Aortic smooth muscle cell (primary cell): ENCODE measurements around the gene CNPY4. TPM values are rescaled to one million over a fixed set of nuclear protein-coding genes. Genes with fewer than 3 reads are reported as not detected.

Experiments used
- total RNA-seq: library from RNA; depleted of rRNA; stranded (reverse); fragments of >200 nt; gene quantifications from 2 replicates; pipeline ENCODE4 v1.2.3, GENCODE V29; 2014

Gene CNPY4, protein sequence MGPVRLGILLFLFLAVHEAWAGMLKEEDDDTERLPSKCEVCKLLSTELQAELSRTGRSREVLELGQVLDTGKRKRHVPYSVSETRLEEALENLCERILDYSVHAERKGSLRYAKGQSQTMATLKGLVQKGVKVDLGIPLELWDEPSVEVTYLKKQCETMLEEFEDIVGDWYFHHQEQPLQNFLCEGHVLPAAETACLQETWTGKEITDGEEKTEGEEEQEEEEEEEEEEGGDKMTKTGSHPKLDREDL
- 35.3 and 43.7 TPM in 2 replicates for total RNA-seq

DNA sequence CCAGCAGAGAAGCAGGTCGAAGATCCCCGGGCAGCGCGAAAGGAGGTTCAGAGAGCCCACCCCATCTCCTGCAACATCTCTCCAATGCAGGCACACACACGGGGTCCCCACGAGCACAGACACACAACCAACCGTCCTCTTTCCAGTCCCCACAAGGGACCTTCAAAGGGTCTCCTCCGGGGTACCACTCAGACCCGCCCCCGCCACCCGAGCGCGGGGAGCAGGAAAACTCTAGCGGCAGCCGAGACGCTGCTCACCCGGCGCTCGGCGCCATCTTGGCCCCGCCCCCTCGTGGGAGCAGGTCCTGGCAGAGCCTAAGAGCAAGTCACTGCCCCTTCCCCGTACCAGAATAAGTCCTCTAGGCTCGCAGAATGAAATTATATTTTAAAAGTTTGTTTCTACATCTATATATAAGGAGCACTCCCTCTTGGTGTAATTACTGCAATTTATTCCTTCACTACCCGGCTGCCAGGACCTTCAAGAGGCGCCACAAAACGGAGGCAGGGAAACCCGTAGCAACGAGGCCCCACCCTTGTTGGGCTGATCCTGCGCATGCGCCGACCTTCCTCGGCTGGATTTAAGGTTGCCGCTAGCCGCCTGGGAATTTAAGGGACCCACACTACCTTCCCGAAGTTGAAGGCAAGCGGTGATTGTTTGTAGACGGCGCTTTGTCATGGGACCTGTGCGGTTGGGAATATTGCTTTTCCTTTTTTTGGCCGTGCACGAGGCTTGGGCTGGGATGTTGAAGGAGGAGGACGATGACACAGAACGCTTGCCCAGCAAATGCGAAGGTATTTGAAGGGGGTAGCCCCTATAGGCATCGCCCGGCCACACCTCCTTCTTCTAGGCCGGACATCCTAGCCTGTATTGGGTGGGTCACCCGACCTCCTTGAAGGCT, at the start of gene CNPY4, which contains the start of gene TAF6:
Gene CNPY4, plus strand, starts transcription at position 563 of the 898 bp plus-strand sequence. Its CDS starts 111 bp downstream, at position 674.
Gene TAF6, minus strand, starts transcription at position 287 of the 898 bp plus-strand sequence. CDS start 5,149 bp downstream, outside the sequence.

DNA sequence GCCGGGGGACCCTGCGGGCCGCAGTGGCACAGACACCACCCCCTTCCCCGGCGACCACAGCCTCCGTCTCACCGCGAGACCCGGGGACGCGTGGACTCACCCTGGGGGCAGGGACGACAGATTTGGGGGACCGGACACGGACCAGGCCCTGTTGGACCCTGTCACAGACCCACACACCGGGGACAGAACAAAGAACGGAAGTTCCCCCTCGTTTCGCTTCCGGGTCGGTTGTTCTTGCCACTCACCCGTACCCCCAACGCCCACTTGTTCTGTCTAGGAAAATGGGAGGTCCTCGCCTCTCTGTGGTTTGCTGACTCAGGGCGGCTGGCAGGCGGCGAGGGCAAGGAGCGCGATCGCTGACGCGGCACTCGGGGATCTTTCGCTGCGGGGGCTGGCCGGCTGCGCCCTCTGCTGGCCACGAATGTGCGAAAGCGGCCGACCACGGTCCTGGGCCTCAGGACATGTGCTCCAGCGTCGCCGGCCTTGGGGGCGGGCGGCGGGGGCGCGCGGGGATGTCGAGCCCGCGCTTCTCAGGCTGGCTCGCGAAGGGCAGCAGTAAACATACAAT, 37.8 kb upstream of the CNPY4 start, which contains the start of gene ZNF3:
Gene ZNF3, minus strand, starts transcription at position 189 of the 568 bp plus-strand sequence. CDS start 4,366 bp downstream, outside the sequence.

DNA sequence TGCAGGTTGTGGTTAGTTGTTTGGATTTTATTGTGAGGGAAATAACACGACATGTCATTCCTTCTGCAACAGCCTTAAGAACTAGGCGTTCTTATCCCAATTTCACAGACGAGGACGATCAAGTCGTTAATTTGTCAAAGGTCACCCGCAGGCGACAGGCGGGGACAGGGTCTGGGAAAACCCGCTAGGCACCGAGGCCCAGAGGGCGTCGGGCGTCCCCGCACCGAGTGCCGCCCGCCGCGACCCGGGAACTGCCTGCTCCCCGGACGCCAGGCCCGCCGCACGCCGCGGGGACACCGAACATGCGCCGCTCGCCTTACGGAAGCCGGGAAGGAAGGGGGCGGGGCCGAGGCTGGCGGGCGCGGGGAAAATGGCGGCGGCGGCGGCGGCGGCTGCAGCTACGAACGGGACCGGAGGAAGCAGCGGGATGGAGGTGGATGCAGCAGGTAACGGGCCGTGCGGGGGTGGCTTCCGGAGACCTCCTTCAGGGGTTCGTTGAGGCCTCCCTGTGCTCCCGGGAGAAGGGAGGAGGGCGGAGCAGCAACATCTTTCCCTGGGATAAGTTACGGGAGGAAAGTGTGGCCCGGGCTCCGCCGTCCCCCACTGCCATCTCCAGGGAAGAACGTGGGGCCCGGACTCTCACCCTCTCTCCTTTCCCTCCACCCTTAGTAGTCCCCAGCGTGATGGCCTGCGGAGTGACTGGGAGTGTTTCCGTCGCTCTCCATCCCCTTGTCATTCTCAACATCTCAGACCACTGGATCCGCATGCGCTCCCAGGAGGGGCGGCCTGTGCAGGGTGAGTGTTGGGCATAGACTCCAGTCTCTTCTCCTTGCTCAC, 30.6 kb upstream of the CNPY4 start, which contains the start of gene COPS6:
Gene COPS6, plus strand, starts transcription at position 349 of the 837 bp plus-strand sequence. Its CDS starts 22 bp downstream, at position 371.

DNA sequence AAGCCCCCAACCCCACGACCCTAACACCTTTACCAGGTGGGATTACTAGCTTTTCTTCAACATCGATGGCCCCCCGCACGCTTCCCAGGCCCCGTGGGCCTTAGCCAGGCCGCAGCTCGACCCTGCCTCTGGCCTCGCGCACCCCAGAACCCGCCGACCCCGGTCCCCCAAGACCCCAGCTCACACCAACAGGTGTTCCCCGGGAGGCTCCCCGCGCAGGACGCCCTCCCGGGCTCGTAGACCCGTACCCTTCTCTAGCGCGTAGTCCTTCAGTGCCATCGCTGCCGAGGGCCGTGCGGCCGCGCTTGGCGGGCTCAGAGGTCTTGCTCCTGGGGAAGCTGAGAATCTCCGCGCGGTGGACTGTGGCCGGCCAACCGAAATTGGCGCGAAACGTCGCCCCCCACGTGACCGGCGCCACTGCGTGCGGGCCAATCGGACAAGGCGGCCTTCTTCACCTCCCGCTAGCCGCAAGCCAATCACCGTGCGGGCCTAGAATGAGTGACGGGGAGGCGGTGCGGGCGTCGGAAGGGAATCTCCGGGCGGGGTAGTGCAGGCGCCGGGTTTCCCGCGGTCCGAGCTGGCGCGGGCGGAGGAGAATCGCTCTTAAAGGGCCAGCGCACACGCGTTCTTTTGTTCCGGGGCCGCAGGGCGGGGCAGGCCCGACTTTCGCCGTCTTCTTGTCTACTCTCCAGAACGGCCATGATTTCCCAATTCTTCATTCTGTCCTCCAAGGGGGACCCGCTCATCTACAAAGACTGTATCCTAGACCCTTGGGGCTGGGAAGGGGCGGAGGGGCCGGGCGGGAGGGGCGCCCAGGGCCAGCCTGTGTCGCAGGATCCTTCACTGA, 18.2 kb upstream of the CNPY4 start, which contains the start of the genes AP4M1 and MCM7:
Gene AP4M1, plus strand, starts transcription at position 628 of the 847 bp plus-strand sequence. Its CDS starts 72 bp downstream, at position 700.
Gene MCM7, minus strand, starts transcription at position 382 of the 847 bp plus-strand sequence. Its CDS starts 103 bp downstream, at position 279.

DNA sequence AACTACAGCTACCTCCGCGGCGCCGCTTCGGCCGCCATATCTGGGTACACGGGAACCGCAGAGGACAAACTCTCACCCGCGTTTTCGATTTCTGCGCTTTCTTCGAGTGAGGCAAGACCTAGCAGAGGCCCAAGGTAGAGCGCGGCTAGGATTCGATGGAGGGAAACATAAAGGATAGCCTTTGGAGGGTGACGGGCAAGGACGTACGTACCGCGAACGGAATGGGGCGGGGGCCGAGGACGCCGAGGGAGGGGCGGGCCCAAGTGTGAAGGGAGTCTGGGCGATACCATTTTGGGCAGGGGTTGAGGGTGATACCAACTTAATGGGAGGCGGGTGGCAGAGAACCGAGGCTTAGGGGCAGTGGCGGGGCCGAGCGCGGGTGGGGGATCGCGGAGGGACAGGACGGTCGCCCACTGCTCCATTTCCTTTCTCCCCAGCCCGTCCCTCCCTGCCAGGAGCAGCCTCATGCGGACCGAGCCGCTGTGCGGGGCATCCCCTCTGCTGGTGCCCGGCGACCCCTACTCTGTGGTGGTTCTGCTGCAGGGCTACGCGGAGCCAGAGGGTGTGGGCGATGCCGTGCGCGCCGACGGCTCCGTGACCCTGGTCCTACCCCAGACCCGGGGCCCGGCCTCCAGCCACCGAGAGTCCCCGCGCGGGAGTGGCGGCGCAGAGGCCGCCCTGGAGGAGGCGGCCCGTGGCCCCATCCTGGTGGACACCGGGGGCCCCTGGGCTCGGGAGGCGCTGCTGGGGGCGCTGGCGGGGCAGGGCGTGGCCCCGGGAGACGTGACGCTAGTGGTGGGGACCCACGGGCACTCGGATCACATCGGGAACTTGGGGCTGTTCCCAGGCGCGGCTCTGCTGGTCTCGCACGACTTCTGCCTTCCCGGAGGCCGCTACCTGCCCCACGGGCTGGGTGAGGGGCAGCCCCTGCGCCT, 7.8 kb downstream of the CNPY4 start, which contains the start of gene MBLAC1:
Gene MBLAC1, plus strand, starts transcription at position 37 of the 935 bp plus-strand sequence. Its CDS starts 429 bp downstream, at position 466.

DNA sequence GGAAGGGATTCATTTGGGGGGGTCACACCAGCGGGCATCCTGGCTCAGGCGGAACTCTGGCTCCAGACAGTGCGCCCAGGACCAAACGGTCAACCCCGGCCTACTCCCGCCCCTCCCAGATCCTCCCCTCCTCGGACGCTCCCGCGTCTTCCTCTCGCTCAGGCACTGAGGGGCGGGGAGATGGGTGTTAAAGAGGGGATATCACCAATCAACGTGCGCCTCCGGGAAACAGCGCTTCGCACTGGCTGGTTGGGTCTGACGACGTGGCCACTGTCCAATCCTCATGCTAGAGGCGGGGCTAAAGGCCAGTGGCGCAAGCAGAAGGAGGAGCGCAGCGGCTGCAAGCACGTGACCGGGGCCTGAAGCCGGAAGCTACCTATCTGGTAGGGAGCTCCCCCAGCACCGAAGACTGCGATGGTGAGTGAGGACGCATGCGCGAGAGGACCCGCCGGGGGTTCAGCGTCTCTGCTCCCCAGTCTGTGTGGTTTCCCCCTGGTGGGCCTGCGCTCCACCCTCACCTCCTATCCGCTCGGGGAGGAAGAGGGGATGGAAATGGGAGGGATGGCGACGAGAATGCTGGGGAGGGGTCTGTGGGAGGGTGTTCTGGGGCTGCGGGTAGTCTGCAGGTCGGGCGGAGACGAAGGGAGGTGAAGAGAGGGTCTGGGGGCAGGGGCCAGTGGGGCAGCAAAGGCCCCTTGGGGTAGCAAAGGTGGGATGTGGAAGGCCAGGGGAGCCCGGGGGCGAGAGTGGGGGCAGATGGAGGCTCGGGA, 29.3 kb downstream of the CNPY4 start, which contains the start of gene LAMTOR4:
Gene LAMTOR4, plus strand, starts transcription at position 360 of the 770 bp plus-strand sequence. Its CDS starts 55 bp downstream, at position 415.

DNA sequence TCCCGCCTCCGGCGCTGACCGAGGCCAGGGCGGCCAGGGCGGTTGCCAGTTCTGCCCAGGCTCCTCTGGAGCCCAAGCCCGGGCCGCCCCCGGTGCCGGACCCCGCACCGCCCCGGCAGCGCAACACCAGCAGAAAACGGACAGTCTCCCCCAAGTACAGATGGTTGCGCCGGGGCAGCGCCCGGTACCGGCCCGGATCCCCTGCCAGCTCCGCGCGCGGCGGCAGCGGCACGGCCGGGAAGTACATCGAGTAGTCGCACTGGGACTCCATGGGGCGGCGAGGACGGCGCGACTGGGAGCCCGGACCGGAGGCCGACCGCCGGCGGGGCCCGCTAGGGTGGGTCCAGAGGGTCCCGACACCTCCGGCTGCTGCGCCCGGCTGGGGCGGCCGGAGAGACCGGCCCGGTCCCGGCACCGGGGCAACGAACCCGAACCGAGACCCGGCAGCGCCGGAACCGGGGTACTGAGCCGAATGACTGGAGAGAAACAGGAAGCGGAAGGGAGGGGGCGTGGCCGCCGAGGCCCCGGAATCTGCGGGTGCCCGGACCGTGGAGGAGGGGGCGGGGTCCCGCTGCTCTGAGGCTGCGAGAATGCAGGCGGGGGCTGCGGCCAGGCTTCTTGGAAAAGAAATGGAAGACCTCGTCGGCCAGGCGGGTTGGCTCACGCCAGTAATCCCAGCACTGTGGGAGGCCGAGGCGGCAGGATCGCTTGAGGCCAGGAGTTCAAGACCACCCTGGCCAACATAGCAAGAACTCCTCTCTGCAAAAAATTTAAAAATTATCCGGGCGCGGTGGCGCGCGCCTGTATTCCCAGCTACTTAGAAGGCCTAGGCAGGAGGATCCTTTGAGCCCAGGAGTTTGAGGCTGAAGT, 39.0 kb downstream of the CNPY4 start, which contains the start of gene TRAPPC14:
Gene TRAPPC14, minus strand, starts transcription at position 495 of the 870 bp plus-strand sequence. Its CDS starts 224 bp downstream, at position 271.

Other genes starting within 250 kb of the CNPY4 start
- gene OR2AE1, start 242.6 kb upstream of the CNPY4 start, total RNA-seq: 0.26 and 0.44 TPM in 2 replicates
- 22.4 and 24.7 TPM in 2 replicates for gene TRIM4, start 200.1 kb upstream of the CNPY4 start, total RNA-seq
- gene GJC3, start 190.0 kb upstream of the CNPY4 start, total RNA-seq: not detected in 2 replicates
- 0.13 TPM in 1 of 2 replicates, not detected in the other for gene AZGP1, start 143.6 kb upstream of the CNPY4 start, total RNA-seq
- gene ZKSCAN1, start 104.0 kb upstream of the CNPY4 start, total RNA-seq: 33.3 and 42.2 TPM in 2 replicates
- 8.8 and 10.7 TPM in 2 replicates for gene ZSCAN21, start 69.9 kb upstream of the CNPY4 start, total RNA-seq
- 17.7 and 22.3 TPM in 2 replicates for gene ZNF3, start 37.9 kb upstream of the CNPY4 start, total RNA-seq
- 120 TPM in 2 replicates for gene COPS6, start 30.7 kb upstream of the CNPY4 start, total RNA-seq
- 48.7 and 92.6 TPM in 2 replicates for gene MCM7, start 18.2 kb upstream of the CNPY4 start, total RNA-seq
- 24.2 and 24.6 TPM in 2 replicates for gene AP4M1, start 18.0 kb upstream of the CNPY4 start, total RNA-seq
- 22.3 and 25.1 TPM in 2 replicates for gene TAF6, start 276 bp upstream of the CNPY4 start, total RNA-seq
- gene MBLAC1, start 7.3 kb downstream of the CNPY4 start, total RNA-seq: 2.5 and 3.2 TPM in 2 replicates
- gene LAMTOR4, start 29.3 kb downstream of the CNPY4 start, total RNA-seq: 167 and 169 TPM in 2 replicates
- gene TRAPPC14, start 39.1 kb downstream of the CNPY4 start, total RNA-seq: 7.6 and 10.8 TPM in 2 replicates
- 1.3 and 2.1 TPM in 2 replicates for gene GAL3ST4, start 49.0 kb downstream of the CNPY4 start, total RNA-seq
- 0.40 and 0.99 TPM in 2 replicates for gene GPC2, start 57.7 kb downstream of the CNPY4 start, total RNA-seq
- 0.92 and 1.1 TPM in 2 replicates for gene STAG3, start 58.3 kb downstream of the CNPY4 start, total RNA-seq
- not detected in 2 replicates for gene PVRIG, start 100.3 kb downstream of the CNPY4 start, total RNA-seq
- gene SPDYE3, start 188.1 kb downstream of the CNPY4 start, total RNA-seq: not detected in 2 replicates
- gene PILRB, start 238.5 kb downstream of the CNPY4 start, total RNA-seq: 7.4 and 9.9 TPM in 2 replicates